Islet precursor cell (in vitro differentiated cells): ENCODE results near the gene ARRDC1.
A peak's percentile ranks its signal among the peaks of the same experiment; 100 is the strongest.
"Not testable (repeated sequence)": the region's sequence is repeated elsewhere in the genome, so short reads cannot be mapped to it uniquely, and the experiment has no call there.

Experiments
- DNase-seq: peaks from one replicate; pipeline ENCODE4 v3.0.0-alpha.2; 2018

ARRDC1 gene, protein sequence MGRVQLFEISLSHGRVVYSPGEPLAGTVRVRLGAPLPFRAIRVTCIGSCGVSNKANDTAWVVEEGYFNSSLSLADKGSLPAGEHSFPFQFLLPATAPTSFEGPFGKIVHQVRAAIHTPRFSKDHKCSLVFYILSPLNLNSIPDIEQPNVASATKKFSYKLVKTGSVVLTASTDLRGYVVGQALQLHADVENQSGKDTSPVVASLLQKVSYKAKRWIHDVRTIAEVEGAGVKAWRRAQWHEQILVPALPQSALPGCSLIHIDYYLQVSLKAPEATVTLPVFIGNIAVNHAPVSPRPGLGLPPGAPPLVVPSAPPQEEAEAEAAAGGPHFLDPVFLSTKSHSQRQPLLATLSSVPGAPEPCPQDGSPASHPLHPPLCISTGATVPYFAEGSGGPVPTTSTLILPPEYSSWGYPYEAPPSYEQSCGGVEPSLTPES

DNA sequence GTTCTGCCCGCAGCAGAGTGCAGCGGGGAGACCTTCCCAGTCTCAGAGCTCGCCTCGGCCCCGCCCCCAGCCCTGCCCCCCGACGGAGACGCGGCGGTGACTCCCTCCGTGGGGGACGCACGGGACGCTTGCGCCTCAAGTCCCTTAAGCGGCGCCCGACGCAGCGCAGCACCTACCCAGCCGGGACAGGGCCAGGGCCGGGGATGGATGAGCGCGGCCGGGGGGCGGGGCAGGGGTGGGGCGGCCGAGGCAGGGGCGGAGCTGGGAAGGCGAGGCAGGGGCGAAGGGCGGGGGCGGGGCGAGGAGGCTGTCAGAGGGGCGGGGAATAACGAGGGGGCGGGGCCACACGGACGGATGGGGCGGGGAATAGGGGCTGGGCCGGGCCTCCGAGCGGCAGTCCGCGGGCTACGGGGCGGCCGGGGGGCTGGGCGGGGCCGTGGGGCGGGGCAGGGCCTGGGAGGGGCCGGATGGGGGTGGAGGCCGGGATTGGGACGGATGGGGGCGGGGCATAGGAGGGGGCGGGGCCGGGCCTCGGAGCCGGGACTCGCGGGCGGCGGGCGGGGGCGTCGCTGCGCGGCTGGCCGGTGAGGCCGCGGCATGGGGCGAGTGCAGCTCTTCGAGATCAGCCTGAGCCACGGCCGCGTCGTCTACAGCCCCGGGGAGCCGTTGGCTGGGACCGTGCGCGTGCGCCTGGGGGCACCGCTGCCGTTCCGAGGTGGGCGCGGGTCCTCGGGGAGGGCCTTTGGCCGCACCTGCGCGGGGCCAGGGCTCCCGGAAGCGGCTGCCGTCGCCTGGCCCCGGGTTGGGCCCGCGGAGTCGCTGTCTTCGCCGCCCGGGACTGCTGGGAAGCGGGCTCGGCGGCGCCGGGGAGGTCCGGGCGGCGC, at the start of gene ARRDC1:
ARRDC1 (plus strand) TSS at position 566 of the 884 bp plus-strand sequence; CDS start at position 598, 32 bp downstream.
- peak; percentile 97 for DNase-seq

- no peak for DNase-seq
Measured at GRCh38 chr9:137556069-137556838, 49.2 kb upstream of the ARRDC1 start.

DNA sequence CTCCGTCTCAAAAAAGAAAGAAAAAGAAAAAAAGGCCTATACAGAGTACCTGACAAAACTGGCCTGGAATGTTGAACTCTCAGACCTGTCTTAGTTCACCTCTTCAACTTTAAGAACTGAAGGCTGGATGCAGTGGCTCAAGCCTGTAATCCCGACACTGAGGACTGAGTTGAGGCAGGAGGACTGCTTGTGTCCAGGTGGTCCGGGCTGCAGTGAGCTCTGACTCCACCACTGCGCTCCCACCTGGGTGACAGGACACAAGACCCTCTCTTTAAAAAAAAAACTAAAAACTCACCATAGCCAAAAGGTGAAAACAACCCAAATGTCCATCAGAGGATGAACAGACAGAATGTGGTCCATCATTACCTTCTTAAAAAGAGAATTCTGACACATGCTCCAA, 47.4 kb upstream of the ARRDC1 start:
- no peak for DNase-seq

- DNase-seq, result no peak
Measured at GRCh38 chr9:137564134-137564533, 41.4 kb upstream of the ARRDC1 start.

DNA sequence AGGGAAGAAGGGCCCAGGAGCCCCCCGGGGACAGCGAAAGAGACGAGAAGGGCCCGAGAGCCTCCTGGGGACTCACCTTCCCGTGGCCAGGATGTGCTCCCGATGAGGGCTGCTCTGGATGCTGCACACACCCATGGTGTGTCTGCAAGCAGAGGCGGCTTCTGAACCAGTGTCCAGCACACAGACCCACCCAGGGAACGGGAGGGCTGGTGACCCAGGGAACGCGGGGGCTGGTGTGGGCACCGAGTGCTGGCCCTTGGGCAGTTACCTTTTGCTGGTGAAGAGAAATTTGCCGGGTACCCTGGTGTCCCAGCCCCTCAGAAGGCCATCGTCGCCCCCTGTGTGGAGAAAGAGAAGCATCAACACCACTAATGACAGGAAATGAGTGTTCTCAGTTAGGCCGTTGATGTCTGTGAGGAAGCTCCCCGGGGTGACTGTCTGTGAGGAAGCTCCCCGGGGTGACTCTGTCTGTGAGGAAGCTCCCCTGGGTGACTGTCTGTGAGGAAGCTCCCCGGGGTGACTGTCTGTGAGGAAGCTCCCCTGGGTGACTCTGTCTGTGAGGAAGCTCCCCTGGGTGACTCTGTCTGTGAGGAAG, 40.6 kb upstream of the ARRDC1 start:
- no peak for DNase-seq

- not testable (repeated sequence) for DNase-seq
Measured at GRCh38 chr9:137568445-137568844, 37.0 kb upstream of the ARRDC1 start.

DNA sequence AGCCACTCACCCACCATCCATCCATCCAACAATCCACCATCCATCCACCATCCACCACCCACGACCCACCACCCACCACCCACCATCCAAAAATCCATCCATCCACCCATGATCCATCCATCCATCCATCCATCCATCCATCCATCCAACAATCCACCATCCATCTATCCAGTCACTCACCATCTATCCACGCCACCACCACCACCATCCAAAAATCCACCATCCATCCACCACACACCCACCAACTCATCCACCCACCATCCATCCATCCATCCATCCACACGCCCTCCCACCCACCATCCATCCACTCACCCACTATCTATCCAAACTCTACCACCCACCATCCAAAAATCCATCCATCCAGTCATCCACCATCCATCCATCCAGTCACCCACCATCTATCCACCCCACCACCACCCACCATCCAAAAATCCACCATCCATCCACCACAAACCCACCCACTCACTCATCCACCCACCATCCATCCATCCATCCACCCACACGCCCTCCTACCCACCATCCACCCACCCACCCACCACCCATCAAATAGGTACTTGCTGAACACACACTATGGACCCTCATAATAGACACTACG, 35.8 kb upstream of the ARRDC1 start:
- DNase-seq, result no peak

- DNase-seq, result no peak
Measured at GRCh38 chr9:137570566-137570965, 34.9 kb upstream of the ARRDC1 start.

- DNase-seq, result no peak
Measured at GRCh38 chr9:137574192-137574591, 31.3 kb upstream of the ARRDC1 start.

GRCh38 chr9:137575364-137575715, 30.1 kb upstream of the ARRDC1 start:
- DNase-seq, result no peak

DNA sequence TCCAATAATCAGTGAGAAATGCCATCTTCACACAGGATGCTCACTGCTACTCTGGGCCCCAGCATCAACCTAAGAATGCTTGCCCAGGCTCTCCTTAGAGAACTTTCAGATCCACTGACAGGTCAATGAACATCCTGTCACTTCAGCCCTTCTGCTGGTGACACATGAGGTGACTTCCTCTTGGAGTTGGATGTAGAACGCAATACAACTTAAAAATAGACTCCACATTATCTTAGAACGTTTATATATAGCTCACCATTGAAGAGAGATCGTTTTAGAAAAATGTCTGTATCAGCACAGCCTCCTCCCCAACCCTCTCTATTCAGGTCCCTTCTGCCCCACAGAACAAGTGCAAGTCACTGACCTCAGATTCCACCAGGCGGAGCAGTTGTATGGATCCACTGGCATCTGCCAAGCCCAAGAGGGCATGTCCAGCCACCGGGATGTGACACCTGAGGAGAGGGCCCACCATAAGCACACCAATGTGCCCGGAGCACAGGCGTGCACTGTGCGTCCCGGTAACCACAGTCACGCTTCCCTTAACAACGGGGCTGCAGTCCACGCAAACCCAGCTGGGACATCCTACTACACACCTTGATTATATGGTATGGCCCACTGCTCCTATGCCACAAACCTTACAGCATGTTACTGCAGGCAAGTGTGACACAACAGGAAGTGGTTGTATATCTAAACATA, 29.6 kb upstream of the ARRDC1 start:
- no peak for DNase-seq

GRCh38 chr9:137578518-137579258, 26.8 kb upstream of the ARRDC1 start, which contains the start of gene DPH7:
Gene DPH7, minus strand, starts transcription at chr9:137578925. Its CDS starts 148 bp downstream, at chr9:137578777.
- DNase-seq, result peak; percentile 96

GRCh38 chr9:137579259-137579604, 26.3 kb upstream of the ARRDC1 start:
- DNase-seq, result no peak

DNA sequence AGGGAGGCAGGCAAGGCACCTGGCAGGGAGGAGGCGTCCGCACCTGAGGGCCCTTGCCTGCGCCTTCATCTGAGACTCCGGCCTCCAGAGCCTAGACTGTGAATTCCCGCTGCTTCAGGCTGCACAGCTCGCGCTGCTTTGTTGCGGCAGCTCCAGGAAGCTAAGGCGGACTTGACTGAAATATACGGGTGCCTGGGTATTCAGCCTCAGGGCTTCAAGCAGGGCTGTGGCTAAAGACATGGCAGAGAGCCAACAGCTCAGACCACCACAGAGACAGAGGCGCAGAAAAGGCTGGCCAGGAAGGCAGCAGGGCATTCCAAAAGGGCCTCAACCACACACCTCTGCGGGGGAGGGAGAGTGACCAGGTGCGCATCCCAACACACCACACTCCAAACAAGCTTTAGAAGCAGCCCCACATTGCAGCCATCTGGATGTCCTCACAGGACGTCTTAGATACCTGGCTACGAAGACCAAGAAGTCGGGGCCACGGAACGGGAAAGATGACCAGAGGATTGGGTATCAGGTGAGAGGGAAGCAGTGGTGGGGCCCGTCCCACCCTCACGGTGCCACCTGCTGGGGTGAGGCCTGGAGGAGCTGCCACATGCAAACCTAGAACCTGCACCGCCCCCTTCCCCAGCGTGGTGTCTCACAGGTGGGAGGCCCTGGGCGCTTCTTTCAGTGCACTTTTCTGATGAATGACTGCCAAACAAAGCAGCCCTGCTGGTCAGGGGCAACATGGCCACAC, 25.1 kb upstream of the ARRDC1 start:
- DNase-seq, result no peak

DNA sequence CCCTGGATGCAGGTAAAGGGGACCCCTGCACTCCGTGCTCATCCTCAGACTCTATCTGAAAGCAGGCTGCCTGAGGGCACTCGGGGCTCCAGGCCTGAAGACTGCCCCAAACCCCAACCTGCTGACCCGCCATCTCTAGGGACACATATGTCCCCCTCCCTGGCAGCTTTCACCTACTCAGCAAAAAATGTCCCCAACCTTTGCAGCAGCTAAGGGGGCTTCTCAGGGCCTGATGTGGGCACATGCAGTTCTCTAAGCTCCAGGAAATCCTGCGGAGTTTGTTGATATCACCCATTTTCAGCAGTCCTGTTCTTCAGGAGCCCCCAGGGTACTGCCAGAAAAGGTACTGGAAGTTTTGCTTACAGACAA, 24.5 kb upstream of the ARRDC1 start:
- no peak for DNase-seq

- DNase-seq, result no peak
Measured at GRCh38 chr9:137581361-137582285, 23.9 kb upstream of the ARRDC1 start.

GRCh38 chr9:137582286-137582860, 23.1 kb upstream of the ARRDC1 start:
- DNase-seq, result peak; percentile 63

DNA sequence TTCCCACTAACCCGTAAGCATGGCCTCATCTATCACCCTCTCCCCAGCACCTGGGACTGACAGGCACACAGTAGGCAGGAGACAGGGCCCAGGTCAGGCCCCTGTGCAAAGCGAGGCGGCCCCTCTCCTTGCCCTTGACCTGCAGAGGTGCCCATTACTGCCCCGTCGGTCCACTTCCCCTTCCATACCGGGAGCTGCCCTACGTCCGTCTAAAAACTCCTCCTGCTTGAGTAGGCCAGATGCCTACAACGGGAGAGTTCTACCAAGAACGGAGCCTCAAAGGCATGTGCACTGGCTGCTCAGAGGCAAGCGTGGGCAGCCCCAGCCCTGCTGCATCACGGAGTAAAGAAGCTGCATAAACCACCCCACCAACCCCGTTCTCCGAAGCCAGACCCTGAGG, 22.1 kb upstream of the ARRDC1 start:
- DNase-seq, result no peak

GRCh38 chr9:137583957-137584356, 21.5 kb upstream of the ARRDC1 start:
- no peak for DNase-seq
